Endothelial cell of umbilical vein (primary cell): Measurements from ENCODE around the gene PRKX. TPM values are rescaled to one million over a fixed set of nuclear protein-coding genes. Genes with fewer than 3 reads are reported as not detected.
"Not testable (repeated sequence)": the region's sequence is repeated elsewhere in the genome, so short reads cannot be mapped to it uniquely, and the experiment has no call there.

ENCODE experiments used
- BruUV-seq: library from RNA; stranded (reverse); fragments of 400-500 nt; replicated peaks from 2 replicates; lab custom pipeline; 2021; lab: Mats Ljungman, UMichigan
- CTCF ChIA-PET: fragments of 300-600, 350-600 bp; sonication (Branson Sonifier 250); formaldehyde crosslinking; loops from one replicate; lab custom pipeline; 2021; ENCODE audit warnings: antibody characterized with exemption, inconsistent platforms; lab: Charles Lee
- POLR2A ChIA-PET: fragments of 300-600, 350-600 bp; sonication (Branson Sonifier 250); formaldehyde crosslinking; loops from one replicate; lab custom pipeline; 2021; ENCODE audit warnings: antibody characterized with exemption, inconsistent platforms; lab: Charles Lee
- DNase-seq: peaks from one replicate; pipeline ENCODE4 v3.0.0-alpha.2; 2011; ENCODE audit warnings: low read depth, low spot score
- FAIRE-seq: peaks from 2 replicates; lab custom pipeline; 2011; peaks lifted over from hg19 to GRCh38; lab: Jason Lieb, UNC
- H2AFZ ChIP-seq: 2 replicates; pipeline ENCODE4 v1.6.0; 2012; ENCODE audit warnings: low read depth, low read length, control low read depth, inconsistent platforms
- H3K27ac ChIP-seq: 2 replicates; pipeline ENCODE4 v1.5.1; 2011; ENCODE audit warnings: low read depth, mild to moderate bottlenecking, control low read depth, low read length, moderate library complexity; ENCODE audit not compliant: insufficient read depth
- H3K27me3 ChIP-seq, 2 experiments: 2 replicates each; pipeline versions ENCODE4 v1.6.0 to v1.6.1; 2011; ENCODE audit warnings: low read length in 2 of 2, mixed read lengths in 1 of 2; ENCODE audit not compliant: control insufficient read depth in 2 of 2, insufficient read depth in 2 of 2
- H3K36me3 ChIP-seq, 2 experiments: 2 replicates in 1 of 2; 3 replicates in 1 of 2; pipeline ENCODE4 v1.5.1; 2011; ENCODE audit warnings: low read length in 2 of 2, mild to moderate bottlenecking in 1 of 2, moderate library complexity in 1 of 2; ENCODE audit not compliant: control insufficient read depth in 2 of 2, insufficient read depth in 2 of 2; ENCODE audit errors: extremely low read depth in 1 of 2
- H3K4me1 ChIP-seq: 3 replicates; pipeline ENCODE4 v1.5.1; 2011; ENCODE audit warnings: mild to moderate bottlenecking, low read length; ENCODE audit not compliant: control insufficient read depth, insufficient read depth; ENCODE audit errors: extremely low read depth
- H3K4me2 ChIP-seq: 2 replicates; pipeline ENCODE4 v1.6.1; 2011; ENCODE audit warnings: low read length, control low read depth, mixed read lengths; ENCODE audit not compliant: insufficient read depth
- H3K4me3 ChIP-seq, 3 experiments: fragments of 200-600 bp in 1 of 3; sonication (generic), shearing (Covaris generic) in 1 of 3; replicated peaks in 1 of 3; 2 replicates each; pipeline ENCODE4 v1.5.1; 2011 to 2016; ENCODE audit warnings: control low read depth in 3 of 3, low read length in 3 of 3, mild to moderate bottlenecking in 2 of 3, inconsistent platforms in 1 of 3, low read depth in 1 of 3, moderate library complexity in 1 of 3; ENCODE audit not compliant: insufficient read depth in 1 of 3
- H3K79me2 ChIP-seq: 2 replicates; pipeline ENCODE4 v1.6.0; 2012; ENCODE audit warnings: low read length, inconsistent platforms; ENCODE audit not compliant: control insufficient read depth, insufficient read depth
- H3K9ac ChIP-seq: replicated peaks from 2 replicates; pipeline ENCODE3; 2011; ENCODE audit warnings: low read length, control low read depth; ENCODE audit not compliant: insufficient read depth; ENCODE audit errors: extremely low read depth
- H3K9me1 ChIP-seq: replicated peaks from 3 replicates; pipeline ENCODE4 v1.6.0; 2011; ENCODE audit warnings: mild to moderate bottlenecking, low read length; ENCODE audit not compliant: control insufficient read depth, insufficient read depth; ENCODE audit errors: extremely low read depth
- H3K9me3 ChIP-seq: replicated peaks from 2 replicates; pipeline ENCODE4 v1.5.1; 2012; ENCODE audit warnings: low read length, inconsistent platforms; ENCODE audit not compliant: control insufficient read depth, insufficient read depth
- H4K20me1 ChIP-seq: replicated peaks from 2 replicates; pipeline ENCODE3; 2011; ENCODE audit warnings: mild to moderate bottlenecking, low read length; ENCODE audit not compliant: control insufficient read depth, insufficient read depth; ENCODE audit errors: extremely low read depth
- CTCF ChIP-seq, 2 donors: IDR thresholded peaks; 1 replicate in 1 of 2; 2 replicates in 1 of 2; pipeline ENCODE4 v1.5.1; 2011; ENCODE audit warnings: low read length in 2 of 2, mild to moderate bottlenecking in 2 of 2, moderate library complexity in 2 of 2, control low read depth in 1 of 2, inconsistent platforms in 1 of 2, low read depth in 1 of 2; ENCODE audit not compliant: insufficient read depth in 1 of 2; ENCODE audit errors: extremely low read depth in 1 of 2
- EZH2 ChIP-seq: IDR thresholded peaks from 2 replicates; pipeline ENCODE4 v1.6.1; 2012; ENCODE audit warnings: borderline replicate concordance, low read depth, mild to moderate bottlenecking, moderate library complexity, low read length, inconsistent platforms; ENCODE audit not compliant: severe bottlenecking
- JUN ChIP-seq: IDR thresholded peaks from 2 replicates; pipeline ENCODE4 v1.6.1; 2011; ENCODE audit warnings: borderline replicate concordance, low read depth; ENCODE audit not compliant: insufficient read length, insufficient read depth
- MAX ChIP-seq: IDR thresholded peaks from 2 replicates; pipeline ENCODE4 v1.6.1; 2011; ENCODE audit not compliant: insufficient read depth, insufficient read length
- MYC ChIP-seq: IDR thresholded peaks from one replicate; pipeline ENCODE4 v1.6.1; 2011; ENCODE audit warnings: mild to moderate bottlenecking, low read depth, low read length
- POLR2AphosphoS5 ChIP-seq: IDR thresholded peaks from 2 replicates; pipeline ENCODE4 v1.6.1; 2012; ENCODE audit warnings: low read depth, mild to moderate bottlenecking, control low read depth, low read length, moderate library complexity; ENCODE audit not compliant: insufficient read depth
- dilution Hi-C: fragments of 300-500 bp; cut with MboI; formaldehyde crosslinking; loops from one replicate; pipeline ENCODE4 v1.15.0; 2019; ENCODE audit warnings: low sequenced_read_pairs; ENCODE audit not compliant: extremely low pct_ligation_motif_present
- intact Hi-C: fragments of 100-400 bp; cut with micrococcal nuclease; formaldehyde crosslinking; loops from one replicate; pipeline ENCODE4 v1.10.0; 2022
- polyA plus RNA-seq, 4 experiments: library from polyadenylated mRNA; depleted of rRNA in 3 of 4; stranded (reverse) in 3 of 4; unstranded in 1 of 4; fragments of >200 nt; gene quantifications; 2 replicates each; pipeline versions ENCODE4 v1.2.1 to v1.2.3, GENCODE V29; 2011 to 2012; ENCODE audit warnings: missing spikeins in 1 of 4
- total RNA-seq: library from RNA; stranded (reverse); gene quantifications from 2 replicates; pipeline ENCODE4 v1.2.3, GENCODE V29; 2021

Gene PRKX
- total and polyA plus RNA-seq, 2 donors (not counting 3 experiments of a cell fraction or from before 2014, with no cell fraction given): 11.2 to 27.5 TPM

GRCh38 chrX:3621414-3621813, 92.0 kb downstream of the PRKX start:
- Histone ChIP-seq H3K9me1 (no peaks in the 10 kb centered on the region), H3K79me2 (no peaks in the 10 kb centered on the region), H4K20me1 (no peaks in the 10 kb centered on the region), H3K4me3 (no peak overlapping the region), H3K9me3 (no peaks in the 10 kb centered on the region), H3K36me3 (peaks cover 0 to 2% of the 10 kb centered on the region in 2 experiments), H3K27me3 (no peaks in the 10 kb centered on the region), H3K9ac (no peak overlapping the region), H3K4me2 (no peak overlapping the region), H3K27ac (no peak overlapping the region), H3K4me1 (no peaks in the 10 kb centered on the region), H2AFZ (no peak overlapping the region)
- BruUV-seq: no TSS peak
- dilution Hi-C loops (no loop called here), intact Hi-C loops (no loop called here)
- TF ChIP-seq JUN (no peak), MYC (no peak), CTCF (IDR thresholded peaks at IDR 0.05; ENCODE audit: extremely low read depth in 1 of 2, insufficient read depth in 1 of 2, low read depth in 1 of 2, low read length in 2 of 2) (no peak), MAX (no peak), EZH2 (no peak), POLR2AphosphoS5 (no peak)
- ChIA-PET POLR2A (no interaction called here), CTCF (no interaction called here)
- FAIRE-seq (no peak), DNase-seq (no peak)

- H3K9me3 ChIP-seq, POLR2A ChIA-PET, H2AFZ ChIP-seq, DNase-seq, H3K4me3 ChIP-seq, H3K36me3 ChIP-seq, H3K27me3 ChIP-seq, H3K4me2 ChIP-seq, dilution Hi-C loops, H3K9me1 ChIP-seq, H3K27ac ChIP-seq, H4K20me1 ChIP-seq, H3K79me2 ChIP-seq, H3K9ac ChIP-seq, intact Hi-C loops, BruUV-seq, H3K4me1 ChIP-seq: not testable (repeated sequence)
- CTCF ChIA-PET: interaction anchor here (0.6 kb wide), 1 partner anchor 736 kb away, joined by 4 read pairs; no protein-coding TSS in a partner anchor
- FAIRE-seq: peak; percentile 67
These were observed 101.7 kb downstream of the PRKX start for GRCh38 chrX:3611744-3612143.
